Adrenal gland (tissue), 12 donors: ENCODE measurements around the gene CAMK1D. TPM values are rescaled to one million over a fixed set of nuclear protein-coding genes. Genes with fewer than 3 reads are reported as not detected.

Source experiments
- DNase-seq, 7 donors: peaks; one replicate each; pipeline ENCODE4 v3.0.0-alpha.2; 2019 to 2020
- H3K27ac ChIP-seq, 5 donors: fragments of 200-600 bp; sonication (generic) in 4 of 5; 1 replicate in 3 of 5; 2 replicates in 2 of 5; pipeline versions ENCODE4 v1.5.1 to v1.8.0; 2016 to 2020; ENCODE audit warnings: mild to moderate bottlenecking in 1 of 5
- H3K27me3 ChIP-seq: fragments of 200-600 bp; 2 replicates; pipeline ENCODE4 v1.8.0; 2021
- H3K36me3 ChIP-seq, 2 donors: fragments of 200-600 bp; replicated peaks in 1 of 2; 1 replicate in 1 of 2; 2 replicates in 1 of 2; pipeline versions ENCODE4 v1.5.1 to v1.8.0; 2018 to 2022
- H3K4me1 ChIP-seq, 2 donors: fragments of 200-600 bp; replicated peaks in 1 of 2; 1 replicate in 1 of 2; 2 replicates in 1 of 2; pipeline versions ENCODE4 v1.5.1 to v1.8.0; 2018 to 2021
- H3K4me3 ChIP-seq, 4 donors: fragments of 200-600 bp; sonication (generic) in 3 of 4; one replicate each; pipeline ENCODE4 v1.5.1; 2016 to 2018
- H3K9me3 ChIP-seq, 3 donors: fragments of 200-600 bp; sonication (generic) in 1 of 3; replicated peaks in 1 of 3; 1 replicate in 2 of 3; 2 replicates in 1 of 3; pipeline versions ENCODE4 v1.5.1 to v1.8.0; 2016 to 2021
- CTCF ChIP-seq, 6 experiments: fragments of 450-650 bp in 4 of 6; fragments of 200-600 bp in 2 of 6; sonication (generic) in 1 of 6; IDR thresholded peaks; 1 replicate in 5 of 6; 2 replicates in 1 of 6; pipeline versions ENCODE4 v1.5.1 to v1.8.0; 2016 to 2021; ENCODE audit warnings: antibody characterized with exemption in 6 of 6, mild to moderate bottlenecking in 2 of 6, moderate library complexity in 1 of 6
- POLR2A ChIP-seq, 2 donors: fragments of 450-650 bp; IDR thresholded peaks; one replicate each; pipeline ENCODE4 v1.6.1; 2017; ENCODE audit warnings: antibody characterized with exemption in 2 of 2, mild to moderate bottlenecking in 2 of 2, moderate library complexity in 1 of 2
- WGBS, 4 donors: extraction: QIAGEN DNeasy Blood & Tissue Kit in 2 of 4; methylation state at CpG; one replicate each; pipeline versions ENCODE4 v1.1.5 to v1.1.7; 2013 to 2017; 5-methylcytosine and 5-hydroxymethylcytosine counted together
- intact Hi-C, 2 donors: fragments of 100-400 bp; cut with DNase I; formaldehyde crosslinking; loops; one replicate each; pipeline versions ENCODE4 v1.14.1 to v1.15.0; 2022 to 2023
- polyA plus RNA-seq, 3 donors: library from polyadenylated mRNA; stranded (reverse); fragments of 200-250 nt in 2 of 3; fragments of 350-450 nt in 1 of 3; fragmentation: Illumina TruSeq in 1 of 3; extraction: RNeasy Lipid Tissue Mini Kit (QIAGEN cat#74804) in 1 of 3; gene quantifications; one replicate each; pipeline ENCODE4 v1.2.3, GENCODE V29; 2013 to 2014
- total RNA-seq, 9 donors: library from RNA; depleted of rRNA in 4 of 9; stranded (reverse); fragments of >200 nt in 4 of 9; fragments of 120-200 nt in 1 of 9; fragmentation: NEBNext Ultra II Directional in 1 of 9; extraction: Animal tissue kit (Norgen Biotek cat#: 25700) in 1 of 9; gene quantifications; one replicate each; pipeline versions ENCODE4 v1.1.0 to v1.2.4, GENCODE V29; 2013 to 2023
- donor health status: healthy with polysubstance abuse.
- donor health status: Bipolar disorder and iron deficiency.
- donor health status: DM: yes; HTN: yes; CAD: no.
- donor health status: DM: no; HTN: no; CAD: no.
- donor health status: DM: no; HTN: no; CAD: no.
- donor health status: DM: yes; HTN: yes; CAD: no.

Gene CAMK1D
- total and polyA plus RNA-seq, 12 donors: 2.3 to 9.4 (median 6.5) TPM

GRCh38 chr10:12709521-12709963, 360.2 kb downstream of the CAMK1D start:
- H3K27ac ChIP-seq: no peak overlapping the region
- H3K4me3 ChIP-seq: no peak overlapping the region
- no peaks in the 10 kb centered on the region for H3K27me3 ChIP-seq
- TF ChIP-seq POLR2A (IDR thresholded peaks at IDR 0.05) (no peak), CTCF (IDR thresholded peaks at IDR 0.05) (no peak)
- no peaks in the 10 kb centered on the region for H3K36me3 ChIP-seq
- intact Hi-C loops: no loop called here
- no peaks in the 10 kb centered on the region for H3K9me3 ChIP-seq
- H3K4me1 ChIP-seq: peaks cover 0 to 18% of the 10 kb centered on the region in 2 donors
- DNase-seq: no peak
- WGBS, 4 donors: 58 to 67% (median 60%) methylated on average over 4 of the region's 4 CpGs

- WGBS, 4 donors: 84 to 86% (median 86%) methylated on average over 8 of the region's 8 CpGs
- H3K4me1 ChIP-seq: peaks cover 0 to 18% of the 10 kb centered on the region in 2 donors
- DNase-seq: no peak
- TF ChIP-seq POLR2A (IDR thresholded peaks at IDR 0.05) (no peak), CTCF (IDR thresholded peaks at IDR 0.05) (no peak)
- H3K36me3 ChIP-seq: no peaks in the 10 kb centered on the region
- H3K27ac ChIP-seq: no peak overlapping the region
- no peaks in the 10 kb centered on the region for H3K27me3 ChIP-seq
- H3K4me3 ChIP-seq: no peak overlapping the region
- H3K9me3 ChIP-seq: no peaks in the 10 kb centered on the region
- intact Hi-C loops: loop anchor here (5.0 to 10.0 kb wide), 2 partner anchors 445 to 448 kb away; no protein-coding TSS in a partner anchor
Measured at GRCh38 chr10:12710157-12710556, 360.8 kb downstream of the CAMK1D start.

- Histone ChIP-seq H3K36me3 (no peaks in the 10 kb centered on the region), H3K4me3 (no peak overlapping the region), H3K27me3 (no peaks in the 10 kb centered on the region), H3K9me3 (no peaks in the 10 kb centered on the region), H3K4me1 (peaks cover 0 to 18% of the 10 kb centered on the region in 2 donors), H3K27ac (no peak overlapping the region)
- intact Hi-C loops: loop anchor here (5.0 to 10.0 kb wide), 2 partner anchors 446 to 448 kb away; no protein-coding TSS in a partner anchor
- DNase-seq: peak; percentile 66 to 89 (median 77)
- TF ChIP-seq CTCF (IDR thresholded peaks at IDR 0.05) (peak; percentile 86 to 91 (median 90)), POLR2A (IDR thresholded peaks at IDR 0.05) (no peak)
- WGBS, 4 donors: 38 to 46% (median 44%) methylated on average over 9 of the region's 9 CpGs
Measured at GRCh38 chr10:12710594-12711349, 361.4 kb downstream of the CAMK1D start.

DNA sequence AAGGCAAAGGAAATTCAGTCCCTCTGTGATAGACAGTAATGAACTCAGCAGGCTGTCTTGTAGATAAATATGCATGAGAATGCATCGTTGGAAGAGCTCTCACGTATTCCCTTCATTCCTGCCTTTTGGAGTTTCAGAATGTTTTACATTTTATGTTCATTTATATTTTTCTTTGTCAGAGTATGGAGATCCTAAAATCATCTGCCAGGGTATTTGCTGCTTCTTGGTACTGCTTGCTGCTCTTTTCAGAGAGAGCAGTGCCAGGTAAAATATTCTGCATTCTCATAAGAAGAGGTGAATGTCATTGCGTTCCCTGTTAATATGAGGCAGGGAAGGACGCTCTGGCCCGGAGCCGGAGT, 362.0 kb downstream of the CAMK1D start:
- no peaks in the 10 kb centered on the region for H3K27me3 ChIP-seq
- H3K27ac ChIP-seq: no peak overlapping the region
- WGBS, 4 donors: 64 to 68% (median 66%) methylated on average over 6 of the region's 6 CpGs
- no peak for DNase-seq
- TF ChIP-seq CTCF (IDR thresholded peaks at IDR 0.05) (no peak), POLR2A (IDR thresholded peaks at IDR 0.05) (no peak)
- intact Hi-C loops: loop anchor here (5.0 to 10.0 kb wide), 2 partner anchors 447 to 449 kb away; no protein-coding TSS in a partner anchor
- H3K36me3 ChIP-seq: no peaks in the 10 kb centered on the region
- no peaks in the 10 kb centered on the region for H3K9me3 ChIP-seq
- peaks cover 0 to 16% of the 10 kb centered on the region in 2 donors for H3K4me1 ChIP-seq
- H3K4me3 ChIP-seq: no peak overlapping the region
